ENCODE results near the gene FUT8. TPM values are rescaled to one million over a fixed set of nuclear protein-coding genes. Genes with fewer than 3 reads are reported as not detected.

Gene FUT8
- total RNA-seq, 4 donors from 2014 or later: 7.9 to 27.5 (median 12.8) TPM

DNA sequence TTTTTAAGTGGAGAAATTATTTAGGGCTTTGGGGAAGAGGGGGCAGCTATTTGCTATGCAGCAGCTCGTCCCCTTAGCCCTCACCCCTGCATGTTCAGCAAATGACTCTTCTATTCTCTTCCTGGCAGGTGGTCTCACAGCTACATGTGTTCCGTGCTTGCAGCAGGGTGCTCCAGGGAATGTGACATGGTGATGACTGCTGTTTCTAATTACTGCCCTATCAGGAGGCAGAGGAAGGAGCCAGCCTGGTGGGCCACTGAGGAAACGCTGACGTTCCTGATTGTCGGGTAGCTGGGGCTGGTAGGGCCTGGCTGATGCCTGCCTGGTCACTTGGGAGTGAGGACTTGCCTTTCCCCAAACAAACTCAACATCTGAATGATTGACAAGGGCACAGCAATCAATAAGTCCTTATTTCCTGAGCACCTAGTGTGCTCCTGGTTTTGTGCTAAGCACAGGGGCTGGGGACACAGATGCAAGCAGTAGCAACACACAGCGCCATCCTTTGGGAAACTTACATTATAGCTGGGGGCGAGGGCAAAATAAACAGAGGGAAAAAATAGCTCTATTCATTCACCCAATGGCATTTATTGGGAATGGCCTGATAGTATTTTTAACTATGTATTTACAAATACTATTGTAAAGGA is 377.8 kb downstream of the FUT8 start:
- DNase-seq: no peak
- no peaks in the 10 kb centered on the region for H3K36me3 ChIP-seq
- H3K4me3 ChIP-seq: no peak overlapping the region
- H3K27me3 ChIP-seq: no peaks in the 10 kb centered on the region
- H3K27ac ChIP-seq: no peak overlapping the region
- WGBS, 2 donors (ENCODE audit: low coverage in 1 of 2): 45 to 77% methylated on average over 2 to 7 of the region's 7 CpGs
- no peaks in the 10 kb centered on the region for H3K9me3 ChIP-seq
- TF ChIP-seq POLR2A (IDR thresholded peaks at IDR 0.05) (no peak), POLR2AphosphoS5 (IDR thresholded peaks at IDR 0.05) (no peak), EP300 (IDR thresholded peaks at IDR 0.05; ENCODE audit: low read depth) (no peak)
- TF ChIP-seq, protein P1, sequence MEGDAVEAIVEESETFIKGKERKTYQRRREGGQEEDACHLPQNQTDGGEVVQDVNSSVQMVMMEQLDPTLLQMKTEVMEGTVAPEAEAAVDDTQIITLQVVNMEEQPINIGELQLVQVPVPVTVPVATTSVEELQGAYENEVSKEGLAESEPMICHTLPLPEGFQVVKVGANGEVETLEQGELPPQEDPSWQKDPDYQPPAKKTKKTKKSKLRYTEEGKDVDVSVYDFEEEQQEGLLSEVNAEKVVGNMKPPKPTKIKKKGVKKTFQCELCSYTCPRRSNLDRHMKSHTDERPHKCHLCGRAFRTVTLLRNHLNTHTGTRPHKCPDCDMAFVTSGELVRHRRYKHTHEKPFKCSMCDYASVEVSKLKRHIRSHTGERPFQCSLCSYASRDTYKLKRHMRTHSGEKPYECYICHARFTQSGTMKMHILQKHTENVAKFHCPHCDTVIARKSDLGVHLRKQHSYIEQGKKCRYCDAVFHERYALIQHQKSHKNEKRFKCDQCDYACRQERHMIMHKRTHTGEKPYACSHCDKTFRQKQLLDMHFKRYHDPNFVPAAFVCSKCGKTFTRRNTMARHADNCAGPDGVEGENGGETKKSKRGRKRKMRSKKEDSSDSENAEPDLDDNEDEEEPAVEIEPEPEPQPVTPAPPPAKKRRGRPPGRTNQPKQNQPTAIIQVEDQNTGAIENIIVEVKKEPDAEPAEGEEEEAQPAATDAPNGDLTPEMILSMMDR (IDR thresholded peaks at IDR 0.05): no peak
- in situ Hi-C loops (cut with MboI; ENCODE audit: low pct_ligation_motif_present in 1 of 4, low pct_unique_long_range_greater_than_20kb in 1 of 4, low sequenced_read_pairs in 3 of 4) (no loop called here), intact Hi-C loops (cut with DNase I; ENCODE audit: low total_unique reads) (no loop called here)
- no peaks in the 10 kb centered on the region for H3K4me1 ChIP-seq

DNA sequence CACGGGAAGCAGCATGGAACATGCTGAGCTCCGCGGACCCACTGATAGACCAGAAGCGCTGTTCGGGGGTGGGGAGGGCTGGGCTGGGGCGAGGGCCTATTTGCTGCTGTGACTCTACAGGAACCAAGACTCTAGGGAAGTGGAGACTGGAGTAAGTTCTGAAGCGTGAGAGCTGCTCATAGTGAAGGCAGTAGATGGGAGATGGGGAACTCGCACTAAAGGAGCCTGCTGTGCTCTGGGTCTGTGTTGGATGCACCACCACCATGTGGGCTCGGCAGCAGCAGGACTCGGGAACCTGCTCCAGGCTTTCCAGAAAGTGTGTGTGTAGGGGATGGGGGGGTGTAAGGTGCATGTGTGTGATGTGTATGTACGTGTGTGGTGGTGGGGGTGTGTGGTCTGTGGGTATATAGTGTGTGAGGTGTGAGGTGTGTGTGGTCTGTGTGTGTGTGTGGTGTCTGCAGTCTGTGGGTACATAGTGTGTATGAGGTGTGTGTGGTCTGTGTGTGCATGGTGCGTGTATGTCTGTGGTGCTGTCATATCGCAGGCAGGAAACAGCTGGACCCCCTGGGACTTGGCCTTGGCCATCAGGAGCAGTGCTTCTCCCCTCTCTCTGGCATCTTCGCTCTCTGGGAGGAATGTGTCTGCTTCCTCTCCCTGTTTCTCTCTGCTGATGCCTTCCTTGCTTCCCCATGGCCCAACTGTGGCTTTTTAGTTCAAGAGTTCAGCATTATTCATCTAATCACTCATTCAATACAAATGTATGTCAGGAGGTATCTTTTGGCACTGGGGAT is 378.9 kb downstream of the FUT8 start:
- no peaks in the 10 kb centered on the region for H3K4me1 ChIP-seq
- in situ Hi-C loops (cut with MboI; ENCODE audit: low pct_ligation_motif_present in 1 of 4, low pct_unique_long_range_greater_than_20kb in 1 of 4, low sequenced_read_pairs in 3 of 4) (no loop called here), intact Hi-C loops (cut with DNase I; ENCODE audit: low total_unique reads) (no loop called here)
- H3K36me3 ChIP-seq: no peaks in the 10 kb centered on the region
- TF ChIP-seq POLR2A (IDR thresholded peaks at IDR 0.05) (no peak), POLR2AphosphoS5 (IDR thresholded peaks at IDR 0.05) (no peak)
- H3K4me3 ChIP-seq: no peak overlapping the region
- DNase-seq: no peak
- no peak overlapping the region for H3K27ac ChIP-seq
- WGBS, 2 donors (ENCODE audit: low coverage in 1 of 2): 82% methylated on average over 14 of the region's 14 CpGs; no CpG with 5 or more reads in 1 of the 2 donors
- no peaks in the 10 kb centered on the region for H3K27me3 ChIP-seq
- no peaks in the 10 kb centered on the region for H3K9me3 ChIP-seq

DNA sequence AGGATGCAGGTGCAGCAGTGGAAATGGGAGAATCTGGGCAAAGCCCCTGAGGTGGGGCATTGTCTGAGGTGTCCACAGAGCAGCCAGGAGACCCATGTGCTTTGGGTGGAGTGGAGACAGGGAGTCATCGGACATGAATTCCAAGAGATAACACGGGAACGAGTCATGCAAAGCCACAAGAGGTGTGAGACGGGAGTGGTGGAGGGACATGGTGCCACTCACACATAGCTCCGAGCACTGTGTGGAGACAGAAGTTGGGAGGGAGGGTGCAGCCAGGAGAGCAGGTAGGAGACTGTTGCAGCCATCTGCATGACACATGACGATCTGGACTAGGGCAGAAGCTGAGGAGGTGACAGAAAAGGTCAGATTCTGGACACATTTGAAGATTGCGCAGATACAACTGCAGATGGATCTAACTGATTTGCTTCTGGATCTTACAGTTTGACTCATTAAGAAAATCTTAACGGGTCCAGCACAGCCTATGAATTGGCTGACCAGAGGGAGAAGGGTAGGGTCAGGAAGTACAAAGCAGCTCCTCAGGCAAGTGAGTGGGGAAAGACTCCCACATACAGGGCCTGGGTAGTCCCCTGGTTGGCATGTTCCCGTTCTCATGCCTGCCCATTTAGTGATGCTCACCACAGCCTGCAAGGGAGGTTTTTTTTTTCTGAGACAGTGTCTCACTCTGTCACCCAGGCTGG is 379.8 kb downstream of the FUT8 start:
- no peak for TF ChIP-seq POLR2AphosphoS5 (IDR thresholded peaks at IDR 0.05)
- TF ChIP-seq POLR2A (IDR thresholded peaks at IDR 0.05): no peak
- TF ChIP-seq, protein P1 (IDR thresholded peaks at IDR 0.05): no peak
- TF ChIP-seq EP300 (IDR thresholded peaks at IDR 0.05; ENCODE audit: low read depth): no peak
- in situ Hi-C loops (cut with MboI; ENCODE audit: low pct_ligation_motif_present in 1 of 4, low pct_unique_long_range_greater_than_20kb in 1 of 4, low sequenced_read_pairs in 3 of 4) (no loop called here), intact Hi-C loops (cut with DNase I; ENCODE audit: low total_unique reads) (no loop called here)
- Histone ChIP-seq H3K4me3 (no peak overlapping the region), H3K27ac (no peak overlapping the region), H3K9me3 (no peaks in the 10 kb centered on the region), H3K27me3 (no peaks in the 10 kb centered on the region), H3K4me1 (no peaks in the 10 kb centered on the region), H3K36me3 (no peaks in the 10 kb centered on the region)
- no peak for DNase-seq
- WGBS, 2 donors (ENCODE audit: low coverage in 1 of 2): 87 to 100% methylated on average over 3 to 9 of the region's 9 CpGs

Small RNAs within 50 kb of the gene (small RNA-seq; reads per million reads assigned to genes)
- 0 reads per million in 4 donors for gene MIR625
